Uterus (tissue), 2 donors: ENCODE results near the gene DCAF8L2.

Experiments
- CTCF ChIP-seq, 4 experiments: fragments of 200-600 bp in 2 of 4; fragments of 450-650 bp in 2 of 4; sonication (generic) in 2 of 4; IDR thresholded peaks; one replicate each; pipeline ENCODE4 v1.5.1; 2016 to 2019; ENCODE audit warnings: antibody characterized with exemption in 4 of 4, mild to moderate bottlenecking in 2 of 4, moderate library complexity in 1 of 4
- POLR2A ChIP-seq, 2 donors: fragments of 450-650 bp; IDR thresholded peaks; one replicate each; pipeline ENCODE4 v1.6.1; 2016; ENCODE audit warnings: antibody characterized with exemption in 2 of 2, mild to moderate bottlenecking in 1 of 2, moderate library complexity in 1 of 2

- TF ChIP-seq POLR2A (IDR thresholded peaks at IDR 0.05): no peak
- TF ChIP-seq CTCF (IDR thresholded peaks at IDR 0.05): no peak
These were observed 41.5 kb upstream of the DCAF8L2 start for GRCh38 chrX:27548624-27549023.
